HG03460 (cell line): Measurements from ENCODE around the gene TCOF1.
A peak's percentile ranks its signal among the peaks of the same experiment; 100 is the strongest.

Experiments
- ATAC-seq: cut with Tn5 transposase; IDR thresholded peaks from one replicate; pipeline ENCODE4 v1.9.1; 2021; ENCODE audit not compliant: unreplicated experiment

The TCOF1 gene

DNA sequence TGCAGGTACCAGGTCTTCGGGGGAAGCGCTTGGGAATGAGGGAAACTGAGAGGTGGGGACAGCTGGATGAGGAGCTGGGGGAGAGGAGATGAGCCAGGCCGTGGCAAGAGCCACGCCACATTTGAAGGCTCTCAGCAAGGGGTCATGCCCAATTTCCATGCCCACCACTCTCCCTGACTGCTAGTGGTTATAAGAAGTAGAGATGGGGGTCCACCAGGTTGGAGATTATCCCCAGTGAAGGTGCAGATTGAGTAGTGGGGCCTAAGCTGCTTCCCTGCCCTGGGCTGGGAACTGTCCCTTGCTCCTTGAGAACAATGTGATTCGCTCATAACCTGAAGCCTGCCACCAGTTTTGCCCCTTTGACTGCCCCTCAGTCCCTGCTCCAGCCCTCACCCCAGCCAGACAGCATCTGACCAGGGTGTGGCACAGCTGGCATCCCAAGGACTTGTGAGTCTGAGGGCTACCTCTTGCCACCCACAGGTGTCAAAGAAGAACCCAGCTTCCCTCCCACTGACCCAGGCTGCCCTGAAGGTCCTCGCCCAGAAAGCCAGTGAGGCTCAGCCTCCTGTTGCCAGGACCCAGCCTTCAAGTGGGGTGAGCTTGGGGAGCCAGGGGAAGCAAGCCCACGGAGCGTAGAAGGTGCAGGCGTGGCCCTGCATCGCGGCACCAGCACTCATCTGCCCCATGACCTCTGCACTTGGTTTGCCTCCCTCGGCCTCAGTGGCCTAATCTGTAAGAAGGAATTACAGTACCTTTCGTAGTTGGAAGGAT lies 33.8 kb downstream of the TCOF1 start:
- no peak for ATAC-seq

DNA sequence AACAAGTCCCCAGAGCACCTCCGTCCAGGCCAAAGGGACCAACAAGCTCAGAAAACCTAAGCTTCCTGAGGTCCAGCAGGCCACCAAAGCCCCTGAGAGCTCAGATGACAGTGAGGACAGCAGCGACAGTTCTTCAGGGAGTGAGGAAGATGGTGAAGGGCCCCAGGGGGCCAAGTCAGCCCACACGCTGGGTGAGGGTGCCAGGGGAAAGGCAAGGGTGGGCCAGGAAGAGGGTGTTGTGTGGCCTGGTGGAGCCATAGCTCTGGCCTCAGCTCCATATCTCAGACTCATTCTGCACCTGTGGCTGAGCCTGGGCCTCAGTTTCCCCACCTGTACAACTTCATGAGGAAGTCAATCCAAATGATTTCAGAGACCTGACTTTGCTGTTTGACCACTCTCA lies 34.5 kb downstream of the TCOF1 start:
- no peak for ATAC-seq

DNA sequence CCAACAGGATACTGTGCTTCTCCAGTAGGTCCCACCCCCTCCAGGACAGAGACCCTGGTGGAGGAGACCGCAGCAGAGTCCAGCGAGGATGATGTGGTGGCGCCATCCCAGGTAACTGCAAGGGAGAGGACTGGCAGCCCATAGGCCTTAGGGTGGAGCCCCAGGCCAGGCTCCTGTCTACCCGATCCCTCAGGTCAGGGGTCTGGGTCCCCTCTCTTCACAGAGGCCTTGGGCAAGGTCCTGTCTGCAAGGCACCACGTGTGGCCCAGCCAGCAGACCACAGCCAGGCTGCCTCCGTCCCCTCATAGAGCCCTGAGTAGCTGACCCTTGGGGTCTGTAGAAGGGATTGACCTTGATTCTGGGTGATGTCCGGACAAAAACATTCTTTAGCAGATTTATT lies 35.2 kb downstream of the TCOF1 start:
- no peak for ATAC-seq

DNA sequence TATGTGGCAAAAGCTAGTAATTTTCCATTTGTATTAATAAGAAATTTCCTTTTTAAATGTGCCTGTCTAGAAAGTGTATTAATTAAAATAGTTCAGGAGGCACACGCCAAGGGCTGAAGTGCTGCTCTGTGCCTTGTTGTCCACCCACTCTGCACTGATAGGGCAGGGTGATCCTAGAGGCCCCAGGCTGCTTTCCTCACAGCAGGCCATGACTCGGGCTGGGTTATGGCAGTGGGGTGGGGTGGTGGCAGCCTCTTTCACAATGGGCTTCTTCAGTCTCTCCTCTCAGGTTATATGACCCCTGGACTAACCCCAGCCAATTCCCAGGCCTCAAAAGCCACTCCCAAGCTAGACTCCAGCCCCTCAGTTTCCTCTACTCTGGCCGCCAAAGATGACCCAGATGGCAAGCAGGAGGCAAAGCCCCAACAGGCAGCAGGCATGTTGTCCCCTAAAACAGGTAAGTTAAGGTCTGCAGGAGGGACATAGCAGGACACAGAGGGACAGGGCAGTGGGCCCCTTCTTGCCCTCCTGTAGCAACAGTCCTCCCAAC lies 35.7 kb downstream of the TCOF1 start:
- no peak for ATAC-seq

DNA sequence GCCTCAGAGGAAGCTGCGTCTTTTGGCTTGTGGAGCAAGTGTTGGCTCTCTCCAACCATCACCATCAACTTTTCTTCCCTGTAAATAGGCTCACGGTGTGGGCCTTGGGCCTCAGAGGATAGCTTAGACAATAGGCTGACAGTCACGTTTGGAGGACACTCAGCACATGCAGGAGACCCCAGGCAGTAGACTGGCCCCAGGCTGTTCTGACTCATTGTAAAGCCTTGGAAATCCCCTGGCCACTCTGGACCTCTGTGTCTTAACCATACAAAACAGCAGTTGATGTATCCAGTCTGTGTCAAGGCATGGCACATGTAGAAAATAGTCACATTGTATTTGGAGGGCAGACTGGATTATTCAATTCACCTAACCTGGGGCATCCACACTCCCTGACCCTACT lies 36.6 kb downstream of the TCOF1 start:
- no peak for ATAC-seq

DNA sequence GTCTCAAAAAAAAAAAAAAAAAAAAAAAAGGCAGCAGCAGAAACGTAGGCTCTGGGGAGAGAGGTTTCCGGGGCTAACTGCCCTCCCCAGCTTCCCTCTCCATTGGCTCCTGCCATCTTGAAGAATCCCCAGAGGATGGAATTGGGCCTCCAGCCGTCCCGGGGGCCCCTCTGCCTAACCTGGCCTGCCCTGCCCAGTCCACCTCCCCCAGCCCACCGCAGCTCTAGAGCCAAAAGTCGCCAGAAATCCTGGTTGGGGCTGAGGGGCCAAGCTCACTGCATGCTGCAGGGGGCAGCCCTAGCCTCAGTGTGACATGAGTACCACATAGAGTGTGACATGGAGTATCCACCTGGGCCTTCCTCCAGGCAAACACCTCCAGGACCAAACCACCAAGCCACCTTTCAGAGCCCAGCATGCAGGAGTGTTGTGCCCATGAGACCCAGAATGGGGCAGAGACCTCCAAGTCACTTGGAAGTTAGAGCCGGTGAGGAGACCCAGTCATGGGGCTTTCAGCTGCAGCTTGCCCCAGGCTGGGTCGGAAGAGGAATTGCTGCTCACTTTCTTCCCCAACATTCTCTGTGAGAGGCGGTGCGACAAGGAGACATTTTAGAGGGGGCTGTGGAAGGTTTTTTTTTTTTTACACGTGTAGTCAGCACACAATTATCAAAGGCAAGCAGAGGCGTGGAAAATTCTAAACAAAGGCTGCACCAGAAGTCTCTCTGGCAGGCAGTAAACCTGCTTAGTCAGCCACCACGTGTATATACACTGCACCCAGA lies 37.6 kb downstream of the TCOF1 start:
- ATAC-seq = no peak

DNA sequence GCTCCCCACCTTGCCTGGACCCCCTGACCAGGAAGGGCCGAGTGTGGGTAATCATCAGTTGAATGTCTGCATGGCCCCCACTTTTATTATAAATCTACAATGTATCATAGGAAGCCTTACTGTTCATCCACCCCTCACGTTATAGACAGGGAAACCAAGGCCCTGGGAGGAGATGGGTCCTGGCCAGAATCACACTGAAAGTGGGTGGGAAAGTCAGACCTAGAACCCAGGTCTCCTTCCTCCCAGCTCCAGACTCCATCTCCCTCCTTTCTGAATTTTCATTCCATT lies 38.1 kb downstream of the TCOF1 start:
- ATAC-seq = no peak

DNA sequence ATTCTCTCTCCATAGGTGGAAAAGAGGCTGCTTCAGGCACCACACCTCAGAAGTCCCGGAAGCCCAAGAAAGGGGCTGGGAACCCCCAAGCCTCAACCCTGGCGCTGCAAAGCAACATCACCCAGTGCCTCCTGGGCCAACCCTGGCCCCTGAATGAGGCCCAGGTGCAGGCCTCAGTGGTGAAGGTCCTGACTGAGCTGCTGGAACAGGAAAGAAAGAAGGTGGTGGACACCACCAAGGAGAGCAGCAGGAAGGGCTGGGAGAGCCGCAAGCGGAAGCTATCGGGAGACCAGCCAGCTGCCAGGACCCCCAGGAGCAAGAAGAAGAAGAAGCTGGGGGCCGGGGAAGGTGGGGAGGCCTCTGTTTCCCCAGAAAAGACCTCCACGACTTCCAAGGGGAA lies 38.8 kb downstream of the TCOF1 start:
- ATAC-seq = no peak

DNA sequence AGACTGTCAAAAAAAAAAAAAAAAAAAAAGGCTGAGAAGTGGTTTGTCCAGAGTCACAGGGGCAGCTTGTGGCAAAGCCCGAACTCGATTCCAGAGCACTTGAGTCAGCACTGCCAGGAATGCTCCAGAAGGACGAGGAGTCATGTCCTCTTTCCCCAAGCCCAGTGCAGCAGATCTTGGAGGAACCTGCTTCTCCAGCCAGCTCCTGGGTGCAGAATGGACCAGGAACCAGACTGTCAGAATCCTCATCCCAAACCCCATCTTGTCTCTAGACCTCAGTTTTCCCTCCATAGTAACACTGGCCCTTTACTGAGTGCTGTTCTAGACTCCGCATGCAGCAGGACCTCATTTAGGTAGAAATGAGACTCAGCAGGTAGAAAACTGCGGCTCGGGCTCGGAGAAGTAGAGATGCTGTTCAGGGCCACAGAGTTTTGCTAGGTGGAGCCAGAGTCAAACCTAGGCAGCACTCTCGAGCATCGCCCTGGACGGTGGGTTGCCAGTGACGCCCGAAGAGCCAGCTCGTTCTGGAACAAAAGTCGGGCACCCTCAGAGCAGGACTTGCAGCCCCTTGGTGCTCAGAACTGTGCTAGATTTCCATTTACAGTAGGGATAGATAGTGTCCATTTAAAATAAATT lies 39.8 kb downstream of the TCOF1 start:
- no peak for ATAC-seq

DNA sequence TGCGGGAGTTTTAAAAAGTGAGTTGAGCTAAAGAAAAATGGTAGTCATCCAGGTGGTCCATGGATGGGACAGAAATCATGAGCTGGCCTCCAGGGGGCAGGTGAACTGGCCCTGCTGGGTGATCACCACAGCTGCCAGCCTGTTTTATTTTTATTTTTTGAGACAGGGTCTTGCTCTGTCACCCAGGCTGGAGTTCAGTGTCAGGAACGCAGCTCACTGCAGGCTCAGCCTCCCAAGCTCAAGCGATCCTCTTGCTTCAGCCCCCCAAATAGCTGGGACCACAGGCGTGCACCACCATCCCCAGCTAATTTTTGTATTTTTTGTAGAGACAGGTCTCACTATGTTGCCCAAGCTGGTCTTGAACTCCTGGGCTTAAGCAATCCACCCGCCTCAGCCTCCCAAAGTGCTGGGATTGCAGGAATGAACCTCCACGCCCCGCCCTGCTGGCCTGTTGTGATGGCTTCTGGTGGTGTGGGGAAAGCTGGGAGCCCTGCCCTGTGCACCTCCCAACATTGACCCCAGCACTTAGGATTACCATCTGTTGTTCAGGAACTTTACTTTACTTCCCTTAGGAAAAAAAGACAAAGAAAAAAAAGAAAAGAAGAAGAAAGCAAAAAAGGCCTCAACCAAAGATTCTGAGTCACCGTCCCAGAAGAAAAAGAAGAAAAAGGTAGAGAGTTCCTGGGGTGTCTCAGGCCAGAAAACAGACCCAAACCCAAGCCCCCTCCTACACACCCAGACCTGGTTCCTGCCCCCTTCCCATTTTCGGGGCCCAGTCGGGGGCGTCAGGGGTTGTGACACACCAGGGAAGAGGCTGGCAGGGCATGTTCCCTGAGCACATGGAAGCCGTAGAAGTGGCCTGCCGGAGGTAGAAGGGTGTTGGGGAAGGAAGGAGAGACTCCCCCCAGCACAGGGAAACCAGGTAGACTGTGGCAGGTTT lies 40.6 kb downstream of the TCOF1 start:
- ATAC-seq = no peak

DNA sequence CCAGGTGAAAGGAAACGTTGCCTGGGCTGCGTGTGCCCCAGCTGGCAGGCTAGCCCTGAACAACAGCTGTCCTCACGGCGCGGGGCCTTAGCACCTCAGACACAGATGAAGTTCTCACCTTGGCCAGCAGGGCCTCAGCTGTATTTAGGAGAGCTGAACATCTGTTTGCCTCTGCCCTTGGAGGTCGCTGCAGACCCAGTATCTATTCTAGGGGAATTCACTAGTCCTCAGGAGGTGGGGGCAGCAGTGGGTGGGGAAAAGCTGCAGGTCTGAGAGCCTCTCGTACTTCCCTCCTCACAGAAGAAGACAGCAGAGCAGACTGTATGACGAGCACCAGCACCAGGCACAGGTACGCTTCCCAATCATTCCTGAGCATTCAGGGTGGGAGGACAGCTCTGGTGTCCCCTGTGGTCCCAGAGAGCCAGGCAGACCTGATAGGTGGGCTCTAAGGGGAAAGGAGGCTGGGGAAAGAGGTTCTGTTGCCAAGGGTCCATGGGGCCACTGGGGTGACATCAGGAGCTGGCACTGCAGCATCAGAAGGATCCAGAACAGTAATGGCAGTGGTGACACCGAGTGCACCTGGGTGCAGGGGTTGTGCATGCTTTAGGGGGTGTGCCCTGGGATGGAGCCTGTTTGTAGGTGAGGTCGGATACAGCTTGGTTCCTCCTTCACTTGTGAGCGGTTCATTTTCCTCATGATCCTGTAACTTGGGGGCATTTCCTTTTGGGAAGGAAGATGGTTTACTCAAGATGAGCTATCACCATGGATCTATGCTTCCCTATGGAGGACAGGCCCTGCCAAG lies 41.4 kb downstream of the TCOF1 start:
- peak; percentile 61 for ATAC-seq

DNA sequence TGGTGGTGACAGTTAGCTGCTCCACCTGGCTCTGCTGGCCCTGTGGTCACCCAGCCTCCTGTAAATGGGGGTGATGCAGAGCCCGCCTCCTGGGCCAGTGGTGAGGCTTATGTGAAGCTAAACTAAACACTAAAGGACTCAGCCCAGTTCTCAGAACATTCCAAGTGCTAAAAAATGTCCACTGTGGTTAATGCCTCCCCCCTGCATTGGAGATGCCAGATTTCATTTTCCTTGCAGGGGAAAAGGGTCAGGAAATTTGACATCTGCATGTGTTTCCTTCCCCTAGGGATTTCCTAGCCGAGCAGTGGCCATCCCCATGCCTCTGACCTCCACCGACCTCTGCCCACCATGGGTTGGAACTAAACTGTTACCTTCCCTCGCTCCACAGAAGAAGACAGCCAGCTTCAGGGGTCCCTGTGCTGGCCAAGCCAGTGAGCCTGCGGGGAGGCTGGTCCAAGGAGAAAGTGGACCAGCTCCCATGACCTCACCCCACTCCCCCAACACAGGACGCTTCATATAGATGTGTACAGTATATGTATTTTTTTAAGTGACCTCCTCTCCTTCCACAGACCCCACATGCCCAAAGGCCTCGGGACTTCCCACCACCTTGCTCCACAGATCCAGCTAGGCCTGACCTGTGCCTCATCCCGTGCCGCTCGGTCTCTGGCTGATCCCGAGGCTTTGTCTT lies 42.2 kb downstream of the TCOF1 start:
- peak; percentile 22 for ATAC-seq

DNA sequence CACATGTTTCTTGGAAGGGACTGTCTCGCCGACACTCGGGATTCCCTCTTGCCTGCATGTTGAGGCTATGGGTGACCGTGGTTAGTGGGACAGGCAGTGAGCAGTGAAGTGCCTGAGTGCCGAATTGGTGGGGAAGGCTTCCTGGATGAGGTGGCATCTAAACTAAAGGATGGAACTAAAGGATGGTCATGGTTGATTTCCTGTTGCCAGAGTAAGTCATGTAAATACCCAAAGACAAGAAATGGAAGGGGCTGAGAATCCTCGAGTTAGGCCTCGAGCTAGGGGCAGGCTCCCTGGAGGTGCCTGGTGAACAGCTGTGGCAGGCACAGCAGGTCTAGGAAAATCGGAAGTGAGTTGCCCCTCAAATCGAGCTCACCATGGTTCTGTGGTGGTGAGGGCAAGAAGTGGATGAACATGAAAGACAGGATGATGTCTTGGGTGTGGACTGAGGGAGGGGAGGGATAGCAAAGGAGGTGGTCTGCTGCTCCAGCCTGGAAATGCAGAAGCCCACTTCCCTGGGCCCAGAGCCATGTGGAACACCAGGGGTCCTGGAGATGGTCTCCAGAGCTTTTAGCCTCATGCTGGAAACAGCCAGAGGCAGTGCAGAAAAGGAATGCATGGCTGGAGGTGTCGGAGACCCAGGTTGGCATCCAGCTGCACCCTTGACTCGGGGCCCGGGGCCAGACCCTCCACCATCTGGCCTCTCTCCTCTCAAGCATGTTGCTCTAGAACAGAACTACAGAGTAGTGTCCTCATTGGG lies 43.0 kb downstream of the TCOF1 start:
- ATAC-seq = no peak

DNA sequence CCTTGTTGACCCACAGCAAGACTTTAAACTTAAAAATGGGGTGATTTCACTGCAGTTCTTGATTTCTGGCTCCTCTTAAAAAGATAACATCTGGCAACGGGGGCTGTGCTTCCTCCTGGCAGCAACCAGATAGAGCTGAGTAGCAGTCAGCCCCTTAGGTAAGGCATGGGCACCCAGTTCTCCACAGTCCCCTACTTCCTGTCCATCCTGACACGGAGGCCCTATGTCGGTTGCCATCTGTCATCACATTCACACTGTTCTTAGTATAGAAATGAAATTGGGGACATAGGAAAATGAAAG lies 43.5 kb downstream of the TCOF1 start:
- no peak for ATAC-seq

DNA sequence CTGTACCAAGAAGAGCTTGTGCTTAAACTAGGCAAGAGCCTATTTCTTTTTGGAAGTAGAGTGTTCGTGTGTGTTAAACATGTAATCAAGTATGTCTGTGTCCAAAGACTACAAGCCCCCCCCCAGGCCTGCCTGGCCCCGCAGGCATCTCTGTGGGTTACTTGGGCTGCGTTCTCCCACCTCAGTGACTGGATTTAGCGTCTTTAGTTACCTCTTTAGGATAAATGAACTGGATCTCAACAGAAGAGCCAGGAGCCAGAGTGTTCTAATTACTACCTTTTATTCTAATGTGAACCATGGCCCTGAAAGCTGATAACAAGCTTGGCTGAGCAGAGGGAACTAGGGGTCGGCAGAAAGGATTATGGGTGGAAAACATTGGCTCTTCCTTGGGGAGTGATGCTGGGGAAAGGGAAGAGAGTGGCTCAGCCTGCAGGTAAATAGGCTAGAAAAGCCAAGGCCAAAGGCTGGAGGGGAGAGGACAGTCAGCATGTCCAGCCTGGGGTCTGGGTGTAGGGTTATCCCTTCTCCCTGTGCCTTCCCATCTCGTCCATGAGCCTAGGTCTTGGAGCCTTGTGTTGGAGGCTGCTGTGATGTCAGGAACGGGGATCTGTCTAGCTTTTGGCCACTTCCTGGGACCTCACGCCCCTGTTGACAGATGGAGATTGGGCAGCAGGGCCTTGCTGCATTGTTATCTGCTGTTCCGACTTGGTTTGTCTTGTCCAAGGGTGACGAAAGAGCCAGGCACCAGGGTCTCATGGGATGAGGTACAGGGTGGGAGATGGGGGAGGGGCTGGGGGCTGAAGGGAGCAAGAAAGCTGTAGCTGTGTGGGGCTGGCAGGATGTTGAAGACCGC lies 44.1 kb downstream of the TCOF1 start:
- ATAC-seq = no peak

DNA sequence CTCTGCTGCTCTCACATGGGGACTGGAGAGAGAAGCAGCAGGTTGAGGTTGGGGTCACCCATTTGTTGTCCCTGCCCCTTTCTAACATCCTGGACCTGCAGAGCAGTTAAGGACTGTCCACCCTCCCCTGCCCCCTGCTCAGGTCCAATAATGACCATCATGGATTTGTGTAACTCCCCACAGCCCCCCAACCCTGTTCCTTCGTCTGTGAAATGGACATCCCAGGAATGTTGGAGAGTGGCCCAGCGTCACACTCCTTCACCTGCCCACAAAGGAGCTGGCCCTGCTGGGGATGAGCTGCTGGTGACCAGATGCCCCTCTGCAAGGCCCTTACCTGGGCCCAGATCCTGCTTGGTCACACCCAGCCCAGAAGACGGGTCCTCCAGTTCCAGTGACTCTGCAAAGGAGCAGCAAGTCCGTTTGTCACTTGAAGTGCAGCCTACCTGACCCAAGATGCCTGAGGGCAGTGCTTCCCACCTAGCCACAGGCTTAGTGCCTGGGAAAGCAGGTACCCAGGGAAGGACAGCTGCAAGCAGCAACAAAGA lies 44.8 kb downstream of the TCOF1 start:
- ATAC-seq = no peak

DNA sequence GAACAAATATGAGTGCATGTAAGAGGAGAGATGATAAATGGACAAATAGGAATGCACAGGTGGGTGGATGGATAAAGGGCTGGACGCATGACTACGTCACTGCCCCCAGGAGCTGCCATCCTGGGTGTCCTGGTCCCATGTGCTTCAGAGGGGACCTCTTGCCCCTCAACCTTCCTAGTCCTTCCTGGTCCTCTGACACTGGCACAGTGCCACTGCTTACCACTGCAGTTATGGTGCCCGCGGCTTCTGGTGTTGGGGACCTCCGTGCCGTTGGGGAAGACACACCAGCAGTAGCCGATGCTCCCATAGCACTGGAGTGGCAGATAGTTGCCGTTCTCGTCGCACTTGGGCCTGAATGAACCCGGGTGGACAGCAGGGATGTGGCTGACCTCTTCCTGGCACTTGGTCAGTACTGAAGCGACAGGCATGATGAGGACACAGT lies 45.4 kb downstream of the TCOF1 start:
- no peak for ATAC-seq

DNA sequence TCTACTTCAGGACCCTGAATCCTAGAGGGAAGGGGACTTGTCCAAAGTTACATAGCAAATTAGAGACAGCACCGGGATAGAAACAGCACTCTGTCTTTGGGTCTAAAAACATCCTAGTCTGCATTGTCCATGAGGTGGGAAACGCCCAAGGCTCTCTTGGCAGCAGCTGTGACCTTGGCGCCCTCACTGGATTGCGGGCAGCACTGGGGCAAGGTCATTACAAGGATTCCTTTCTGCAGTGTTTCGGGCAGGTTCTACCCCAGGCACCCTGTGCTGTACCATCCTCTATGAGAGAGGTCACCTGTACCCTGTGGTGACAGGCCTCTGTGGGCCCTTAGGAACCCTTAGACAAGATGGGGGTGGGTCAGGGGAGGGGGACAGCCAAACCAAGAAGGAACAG lies 46.6 kb downstream of the TCOF1 start:
- ATAC-seq = no peak
